ENCODE measurements around the gene UBE2O.

Gene UBE2O

GRCh38 chr17:76385892-76386786 is 66.8 kb downstream of the UBE2O start:
- no CpG with 5 or more reads among the region's 52 CpGs for WGBS (ENCODE audit: extremely low coverage, insufficient coverage, insufficient read length)
- H2AFZ ChIP-seq (ENCODE audit: insufficient read depth, low read length, poor library complexity) = no peak overlapping the region
- DNase-seq = peak; percentile 71 to 91
- H3K14ac ChIP-seq (ENCODE audit: low read length) = no peak overlapping the region
- H2BK5ac ChIP-seq (ENCODE audit: low read depth, low read length, poor library complexity) = no peak overlapping the region
- H3K4ac ChIP-seq (ENCODE audit: low read depth, low read length) = no peak overlapping the region
- no peak overlapping the region for H2BK12ac ChIP-seq (ENCODE audit: low read length)
- H2BK120ac ChIP-seq (ENCODE audit: insufficient read depth, low read length, poor library complexity) = peak overlapping the region; percentile 47
- H3K9me3 ChIP-seq (ENCODE audit: insufficient read depth, low read depth, low read length) = no peaks in the 10 kb centered on the region
- peaks cover 24 to 28% of the 10 kb centered on the region in 2 experiments for H3K4me1 ChIP-seq (ENCODE audit: control insufficient read depth in 1 of 2, insufficient read depth in 2 of 2, low read length in 2 of 2)
- no peak overlapping the region for H4K91ac ChIP-seq (ENCODE audit: low read depth, low read length)
- peak overlapping the region; percentile 76 for H3K4me3 ChIP-seq (ENCODE audit: low read depth, low read length)
- H3K79me2 ChIP-seq (ENCODE audit: control insufficient read depth, insufficient read depth, low read length, poor library complexity) = peaks cover 20% of the 10 kb centered on the region
- no peak overlapping the region for H3K23ac ChIP-seq (ENCODE audit: low read length)
- peak overlapping the region; percentile 93 for H3K4me2 ChIP-seq (ENCODE audit: low read length)
- H4K8ac ChIP-seq (ENCODE audit: low read depth, low read length) = no peak overlapping the region
- H3K18ac ChIP-seq (ENCODE audit: low read length) = peak overlapping the region; percentile 1
- no peak overlapping the region for H3K9ac ChIP-seq (ENCODE audit: low read length)
- no peaks in the 10 kb centered on the region for H3K27me3 ChIP-seq (ENCODE audit: insufficient read depth, low read length)
- H3K27ac ChIP-seq (ENCODE audit: low read depth, low read length) = no peak overlapping the region
- no peak overlapping the region for H2AK5ac ChIP-seq (ENCODE audit: low read length)
- H4K12ac ChIP-seq (ENCODE audit: low read depth, low read length) = no peak overlapping the region
- peaks cover 21 to 25% of the 10 kb centered on the region in 2 experiments for H3K36me3 ChIP-seq (ENCODE audit: control insufficient read depth in 1 of 2, insufficient read depth in 2 of 2, low read length in 2 of 2)
- peaks cover 41% of the 10 kb centered on the region for H3K79me1 ChIP-seq (ENCODE audit: low read length)

GRCh38 chr17:76384987-76385891 is 67.7 kb downstream of the UBE2O start:
- Histone ChIP-seq H2AFZ (ENCODE audit: insufficient read depth, low read length, poor library complexity) (peak overlapping the region; percentile 57), H3K36me3 (ENCODE audit: control insufficient read depth in 1 of 2, insufficient read depth in 2 of 2, low read length in 2 of 2) (peaks cover 13 to 18% of the 10 kb centered on the region in 2 experiments), H3K4me1 (ENCODE audit: control insufficient read depth in 1 of 2, insufficient read depth in 2 of 2, low read length in 2 of 2) (peaks cover 26 to 29% of the 10 kb centered on the region in 2 experiments), H4K91ac (ENCODE audit: low read depth, low read length) (peak overlapping the region; percentile 85), H3K4me2 (ENCODE audit: low read length) (peak overlapping the region; percentile 93), H3K14ac (ENCODE audit: low read length) (peak overlapping the region; percentile 76), H3K23ac (ENCODE audit: low read length) (no peak overlapping the region), H3K79me2 (ENCODE audit: control insufficient read depth, insufficient read depth, low read length, poor library complexity) (peaks cover 20% of the 10 kb centered on the region), H4K8ac (ENCODE audit: low read depth, low read length) (peak overlapping the region; percentile 78), H2BK5ac (ENCODE audit: low read depth, low read length, poor library complexity) (peak overlapping the region; percentile 58), H3K9ac (ENCODE audit: low read length) (peak overlapping the region; percentile 81), H3K18ac (ENCODE audit: low read length) (peak overlapping the region; percentile 91), H3K27ac (ENCODE audit: low read depth, low read length) (peak overlapping the region; percentile 97), H2AK5ac (ENCODE audit: low read length) (peak overlapping the region; percentile 27), H2BK120ac (ENCODE audit: insufficient read depth, low read length, poor library complexity) (peak overlapping the region; percentile 79), H2BK12ac (ENCODE audit: low read length) (peak overlapping the region; percentile 19), H3K27me3 (ENCODE audit: insufficient read depth, low read length) (no peaks in the 10 kb centered on the region), H3K4ac (ENCODE audit: low read depth, low read length) (peak overlapping the region; percentile 68), H3K79me1 (ENCODE audit: low read length) (peaks cover 41% of the 10 kb centered on the region), H3K9me3 (ENCODE audit: insufficient read depth, low read depth, low read length) (no peaks in the 10 kb centered on the region), H3K4me3 (ENCODE audit: low read depth, low read length) (peak overlapping the region; percentile 76), H4K12ac (ENCODE audit: low read depth, low read length) (peak overlapping the region; percentile 45)
- WGBS (ENCODE audit: extremely low coverage, insufficient coverage, insufficient read length) = no CpG with 5 or more reads among the region's 74 CpGs
- peak; percentile 60 to 64 for DNase-seq

GRCh38 chr17:76384222-76384986 is 68.5 kb downstream of the UBE2O start, which contains the start of gene SPHK1:
Gene SPHK1 (plus strand): TSS chr17:76384609. CDS start chr17:76385645, 1,036 bp downstream.
- Histone ChIP-seq H3K4me2 (ENCODE audit: low read length) (peak within 1 kb of the TSS; percentile 93), H3K36me3 (ENCODE audit: control insufficient read depth in 1 of 2, insufficient read depth in 2 of 2, low read length in 2 of 2) (peaks cover 13 to 14% of the 10 kb centered on the region in 2 experiments), H3K27me3 (ENCODE audit: insufficient read depth, low read length) (no peaks in the 10 kb centered on the region), H2BK120ac (ENCODE audit: insufficient read depth, low read length, poor library complexity) (peak within 1 kb of the TSS; percentile 79), H3K14ac (ENCODE audit: low read length) (peak within 1 kb of the TSS; percentile 78), H4K8ac (ENCODE audit: low read depth, low read length) (peak within 1 kb of the TSS; percentile 78), H3K4me3 (ENCODE audit: low read depth, low read length) (peak within 1 kb of the TSS; percentile 76), H2BK5ac (ENCODE audit: low read depth, low read length, poor library complexity) (peak within 1 kb of the TSS; percentile 76), H3K9ac (ENCODE audit: low read length) (peak within 1 kb of the TSS; percentile 84), H3K23ac (ENCODE audit: low read length) (no peak within 1 kb of the TSS), H3K18ac (ENCODE audit: low read length) (peak within 1 kb of the TSS; percentile 91), H2BK12ac (ENCODE audit: low read length) (peak within 1 kb of the TSS; percentile 70), H2AK5ac (ENCODE audit: low read length) (peak within 1 kb of the TSS; percentile 69), H3K79me2 (ENCODE audit: control insufficient read depth, insufficient read depth, low read length, poor library complexity) (peaks cover 20% of the 10 kb centered on the region), H3K4me1 (ENCODE audit: control insufficient read depth in 1 of 2, insufficient read depth in 2 of 2, low read length in 2 of 2) (peaks cover 26 to 33% of the 10 kb centered on the region in 2 experiments), H2AFZ (ENCODE audit: insufficient read depth, low read length, poor library complexity) (peak within 1 kb of the TSS; percentile 61), H3K27ac (ENCODE audit: low read depth, low read length) (peak within 1 kb of the TSS; percentile 97), H4K12ac (ENCODE audit: low read depth, low read length) (peak within 1 kb of the TSS; percentile 60), H3K79me1 (ENCODE audit: low read length) (peaks cover 41% of the 10 kb centered on the region), H3K4ac (ENCODE audit: low read depth, low read length) (peak within 1 kb of the TSS; percentile 68), H3K9me3 (ENCODE audit: insufficient read depth, low read depth, low read length) (no peaks in the 10 kb centered on the region), H4K91ac (ENCODE audit: low read depth, low read length) (peak within 1 kb of the TSS; percentile 88)
- peak; percentile 84 to 91 for DNase-seq
- no CpG with 5 or more reads among the region's 118 CpGs for WGBS (ENCODE audit: extremely low coverage, insufficient coverage, insufficient read length)
